IPS-18a (cell line): ENCODE data around the gene ACOT7.

Experiments used
- H3K27ac ChIP-seq: one replicate; pipeline ENCODE4 v1.5.1; 2013; ENCODE audit warnings: low read length
- H3K27me3 ChIP-seq: one replicate; pipeline ENCODE4 v1.6.1; 2013; ENCODE audit warnings: mild to moderate bottlenecking, low read length; ENCODE audit not compliant: control insufficient read depth, insufficient read depth
- H3K36me3 ChIP-seq: one replicate; pipeline ENCODE4 v1.6.1; 2013; ENCODE audit warnings: low read depth, low read length; ENCODE audit not compliant: control insufficient read depth
- H3K4me1 ChIP-seq: one replicate; pipeline ENCODE4 v1.6.1; 2013; ENCODE audit warnings: low read depth, low read length; ENCODE audit not compliant: control insufficient read depth
- H3K4me3 ChIP-seq: one replicate; pipeline ENCODE4 v1.5.1; 2013; ENCODE audit warnings: low read length
- H3K9ac ChIP-seq: one replicate; pipeline ENCODE4 v1.6.1; 2013; ENCODE audit warnings: mild to moderate bottlenecking, low read length, moderate library complexity
- H3K9me3 ChIP-seq: one replicate; pipeline ENCODE4 v1.6.1; 2013; ENCODE audit warnings: low read depth, low read length; ENCODE audit not compliant: control insufficient read depth

ACOT7 gene

GRCh38 chr1:6355621-6356020 lies 37.9 kb downstream of the ACOT7 start:
- H3K27me3 ChIP-seq, result no peaks in the 10 kb centered on the region
- no peak overlapping the region for H3K4me3 ChIP-seq
- no peak overlapping the region for H3K9ac ChIP-seq
- no peak overlapping the region for H3K27ac ChIP-seq
- H3K4me1 ChIP-seq, result peaks cover 15% of the 10 kb centered on the region
- H3K9me3 ChIP-seq, result no peaks in the 10 kb centered on the region
- H3K36me3 ChIP-seq, result no peaks in the 10 kb centered on the region

- H3K4me3 ChIP-seq, result no peak overlapping the region
- H3K4me1 ChIP-seq, result peaks cover 11% of the 10 kb centered on the region
- H3K9ac ChIP-seq, result no peak overlapping the region
- H3K9me3 ChIP-seq, result no peaks in the 10 kb centered on the region
- H3K27ac ChIP-seq, result no peak overlapping the region
- no peaks in the 10 kb centered on the region for H3K36me3 ChIP-seq
- H3K27me3 ChIP-seq, result no peaks in the 10 kb centered on the region
Observed at GRCh38 chr1:6354659-6355317, 38.8 kb downstream of the ACOT7 start.

GRCh38 chr1:6353955-6354658 lies 39.5 kb downstream of the ACOT7 start:
- no peaks in the 10 kb centered on the region for H3K36me3 ChIP-seq
- no peak overlapping the region for H3K27ac ChIP-seq
- no peaks in the 10 kb centered on the region for H3K27me3 ChIP-seq
- no peak overlapping the region for H3K9ac ChIP-seq
- H3K4me3 ChIP-seq, result no peak overlapping the region
- H3K9me3 ChIP-seq, result no peaks in the 10 kb centered on the region
- H3K4me1 ChIP-seq, result peaks cover 5% of the 10 kb centered on the region

GRCh38 chr1:6353619-6353954 lies 40.0 kb downstream of the ACOT7 start:
- Histone ChIP-seq H3K27ac (no peak overlapping the region), H3K4me3 (no peak overlapping the region), H3K9me3 (no peaks in the 10 kb centered on the region), H3K27me3 (no peaks in the 10 kb centered on the region), H3K9ac (no peak overlapping the region), H3K4me1 (peaks cover 3% of the 10 kb centered on the region), H3K36me3 (no peaks in the 10 kb centered on the region)

GRCh38 chr1:6352138-6352563 lies 41.4 kb downstream of the ACOT7 start:
- Histone ChIP-seq H3K4me1 (peaks cover 3% of the 10 kb centered on the region), H3K27me3 (no peaks in the 10 kb centered on the region), H3K4me3 (no peak overlapping the region), H3K36me3 (no peaks in the 10 kb centered on the region), H3K9ac (no peak overlapping the region), H3K27ac (no peak overlapping the region), H3K9me3 (no peaks in the 10 kb centered on the region)

- H3K9ac ChIP-seq, result no peak overlapping the region
- no peaks in the 10 kb centered on the region for H3K27me3 ChIP-seq
- H3K36me3 ChIP-seq, result no peaks in the 10 kb centered on the region
- H3K9me3 ChIP-seq, result no peaks in the 10 kb centered on the region
- no peak overlapping the region for H3K27ac ChIP-seq
- peaks cover 3% of the 10 kb centered on the region for H3K4me1 ChIP-seq
- no peak overlapping the region for H3K4me3 ChIP-seq
Observed at GRCh38 chr1:6351480-6352137, 42.0 kb downstream of the ACOT7 start.

GRCh38 chr1:6350416-6351088 lies 43.0 kb downstream of the ACOT7 start:
- Histone ChIP-seq H3K27me3 (no peaks in the 10 kb centered on the region), H3K9me3 (no peaks in the 10 kb centered on the region), H3K36me3 (no peaks in the 10 kb centered on the region), H3K4me1 (peaks cover 3% of the 10 kb centered on the region), H3K27ac (no peak overlapping the region), H3K9ac (no peak overlapping the region), H3K4me3 (no peak overlapping the region)

- Histone ChIP-seq H3K9me3 (no peaks in the 10 kb centered on the region), H3K27ac (no peak overlapping the region), H3K9ac (no peak overlapping the region)
Observed at GRCh38 chr1:6349254-6349943, 44.2 kb downstream of the ACOT7 start.

GRCh38 chr1:6348511-6349191 lies 44.9 kb downstream of the ACOT7 start:
- H3K4me1 ChIP-seq, result peaks cover 3% of the 10 kb centered on the region
- no peak overlapping the region for H3K4me3 ChIP-seq
- no peaks in the 10 kb centered on the region for H3K9me3 ChIP-seq
- H3K27me3 ChIP-seq, result no peaks in the 10 kb centered on the region
- H3K27ac ChIP-seq, result no peak overlapping the region
- no peaks in the 10 kb centered on the region for H3K36me3 ChIP-seq
- H3K9ac ChIP-seq, result no peak overlapping the region

More at GRCh38 chr1:6349254-6349943, 44.2 kb downstream of the ACOT7 start:
- Histone ChIP-seq H3K36me3 (no peaks in the 10 kb centered on the region), H3K27me3 (no peaks in the 10 kb centered on the region), H3K4me3 (no peak overlapping the region), H3K4me1 (peaks cover 3% of the 10 kb centered on the region)

GRCh38 chr1:6347641-6348487 lies 45.7 kb downstream of the ACOT7 start:
- H3K9ac ChIP-seq, result no peak overlapping the region
- H3K27ac ChIP-seq, result no peak overlapping the region
- H3K27me3 ChIP-seq, result no peaks in the 10 kb centered on the region
- H3K4me1 ChIP-seq, result peaks cover 3% of the 10 kb centered on the region
- no peaks in the 10 kb centered on the region for H3K9me3 ChIP-seq
- no peaks in the 10 kb centered on the region for H3K36me3 ChIP-seq
- no peak overlapping the region for H3K4me3 ChIP-seq
